ENCODE results near the gene SPRYD7. TPM values are rescaled to one million over a fixed set of nuclear protein-coding genes. Genes with fewer than 3 reads are reported as not detected.

Gene SPRYD7
- total and polyA plus RNA-seq, 2 of the 13 experiments (the other 11 are each of a cell fraction or from before 2014, with no cell fraction given), result 2.7 to 5.9 TPM

- TF ChIP-seq, protein P1, sequence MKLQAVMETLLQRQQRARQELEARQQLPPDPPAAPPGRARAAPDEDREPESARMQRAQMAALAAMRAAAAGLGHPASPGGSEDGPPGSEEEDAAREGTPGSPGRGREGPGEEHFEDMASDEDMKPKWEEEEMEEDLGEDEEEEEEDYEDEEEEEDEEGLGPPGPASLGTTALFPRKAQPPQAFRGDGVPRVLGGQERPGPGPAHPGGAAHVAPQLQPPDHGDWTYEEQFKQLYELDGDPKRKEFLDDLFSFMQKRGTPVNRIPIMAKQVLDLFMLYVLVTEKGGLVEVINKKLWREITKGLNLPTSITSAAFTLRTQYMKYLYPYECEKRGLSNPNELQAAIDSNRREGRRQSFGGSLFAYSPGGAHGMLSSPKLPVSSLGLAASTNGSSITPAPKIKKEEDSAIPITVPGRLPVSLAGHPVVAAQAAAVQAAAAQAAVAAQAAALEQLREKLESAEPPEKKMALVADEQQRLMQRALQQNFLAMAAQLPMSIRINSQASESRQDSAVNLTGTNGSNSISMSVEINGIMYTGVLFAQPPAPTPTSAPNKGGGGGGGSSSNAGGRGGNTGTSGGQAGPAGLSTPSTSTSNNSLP (IDR thresholded peaks at IDR 0.05; ENCODE audit: low read depth, low read length), result 0 out of 2 replicates have a peak, but pooled peaks have one; percentile 22
- TF ChIP-seq HDAC2 (CRISPR knock-in tag; IDR thresholded peaks at IDR 0.05) (peak; percentile 52; the same call in 1 of the 2 replicates), WIZ (CRISPR knock-in tag; IDR thresholded peaks at IDR 0.05) (no peak), ZFP37 (CRISPR knock-in tag; IDR thresholded peaks at IDR 0.05; ENCODE audit: borderline replicate concordance) (no peak), ZNF558 (CRISPR knock-in tag; IDR thresholded peaks at IDR 0.05; ENCODE audit: borderline replicate concordance) (no peak), ZNF75D (CRISPR knock-in tag; IDR thresholded peaks at IDR 0.05; ENCODE audit: borderline replicate concordance) (no peak), ZNF777 (CRISPR knock-in tag; IDR thresholded peaks at IDR 0.05) (no peak), ELF3 (CRISPR knock-in tag; IDR thresholded peaks at IDR 0.05) (peak; percentile 61), MAZ (IDR thresholded peaks at IDR 0.05; ENCODE audit: borderline replicate concordance, low read depth, low read length) (peak; percentile 84; the same call in 1 of the 2 replicates), MAZ (CRISPR knock-in tag; IDR thresholded peaks at IDR 0.05; ENCODE audit: low read depth) (peak; percentile 97), MEIS2 (CRISPR knock-in tag; IDR thresholded peaks at IDR 0.05) (peak; percentile 28; the same call in 1 of the 2 replicates), HDAC6 (IDR thresholded peaks at IDR 0.05; ENCODE audit: low read depth, low read length) (no peak), ZNF367 (CRISPR knock-in tag; IDR thresholded peaks at IDR 0.05; ENCODE audit: borderline replicate concordance) (no peak), RFXAP (CRISPR knock-in tag; IDR thresholded peaks at IDR 0.05; ENCODE audit: borderline replicate concordance) (peak; percentile 69; the same call in 1 of the 2 replicates), ZNF414 (CRISPR knock-in tag; IDR thresholded peaks at IDR 0.05) (peak; percentile 92), ZBTB10 (CRISPR knock-in tag; IDR thresholded peaks at IDR 0.05; ENCODE audit: borderline replicate concordance) (0 out of 2 replicates have a peak, but pooled peaks have one; percentile 65), TEAD2 (CRISPR knock-in tag; IDR thresholded peaks at IDR 0.05) (no peak)
- TF ChIP-seq, protein P2, sequence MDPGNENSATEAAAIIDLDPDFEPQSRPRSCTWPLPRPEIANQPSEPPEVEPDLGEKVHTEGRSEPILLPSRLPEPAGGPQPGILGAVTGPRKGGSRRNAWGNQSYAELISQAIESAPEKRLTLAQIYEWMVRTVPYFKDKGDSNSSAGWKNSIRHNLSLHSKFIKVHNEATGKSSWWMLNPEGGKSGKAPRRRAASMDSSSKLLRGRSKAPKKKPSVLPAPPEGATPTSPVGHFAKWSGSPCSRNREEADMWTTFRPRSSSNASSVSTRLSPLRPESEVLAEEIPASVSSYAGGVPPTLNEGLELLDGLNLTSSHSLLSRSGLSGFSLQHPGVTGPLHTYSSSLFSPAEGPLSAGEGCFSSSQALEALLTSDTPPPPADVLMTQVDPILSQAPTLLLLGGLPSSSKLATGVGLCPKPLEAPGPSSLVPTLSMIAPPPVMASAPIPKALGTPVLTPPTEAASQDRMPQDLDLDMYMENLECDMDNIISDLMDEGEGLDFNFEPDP (CRISPR knock-in tag; conservative IDR thresholded peaks at IDR 0.05), result no peak
- TF ChIP-seq, protein P3, sequence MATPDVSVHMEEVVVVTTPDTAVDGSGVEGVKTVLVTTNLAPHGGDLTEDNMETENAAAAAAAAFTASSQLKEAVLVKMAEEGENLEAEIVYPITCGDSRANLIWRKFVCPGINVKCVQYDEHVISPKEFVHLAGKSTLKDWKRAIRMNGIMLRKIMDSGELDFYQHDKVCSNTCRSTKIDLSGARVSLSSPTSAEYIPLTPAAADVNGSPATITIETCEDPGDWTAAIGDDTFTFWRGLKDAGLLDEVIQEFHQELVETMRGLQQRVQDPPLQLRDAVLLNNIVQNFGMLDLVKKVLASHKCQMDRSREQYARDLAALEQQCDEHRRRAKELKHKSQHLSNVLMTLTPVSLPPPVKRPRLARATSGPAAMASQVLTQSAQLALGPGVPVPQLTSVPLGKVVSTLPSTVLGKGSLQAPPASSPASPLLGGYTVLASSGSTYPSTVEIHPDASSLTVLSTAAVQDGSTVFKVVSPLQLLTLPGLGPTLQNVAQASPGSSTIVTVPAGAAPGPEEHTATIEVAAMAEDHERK (CRISPR knock-in tag; IDR thresholded peaks at IDR 0.05; ENCODE audit: low read depth), result no peak
- TF ChIP-seq, protein P4, sequence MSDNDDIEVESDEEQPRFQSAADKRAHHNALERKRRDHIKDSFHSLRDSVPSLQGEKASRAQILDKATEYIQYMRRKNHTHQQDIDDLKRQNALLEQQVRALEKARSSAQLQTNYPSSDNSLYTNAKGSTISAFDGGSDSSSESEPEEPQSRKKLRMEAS (IDR thresholded peaks at IDR 0.05), result peak; percentile 44; the same call in 1 of the 2 replicates
Measured at GRCh38 chr13:49936075-49936967, at the start of gene SPRYD7 (continued).
